ENCODE measurements around the gene ECI1.

Gene ECI1

GRCh38 chr16:2216330-2216729 lies 35.1 kb downstream of the ECI1 start:
- TF ChIP-seq FOXP2 (optimal IDR thresholded peaks at IDR 0.05; ENCODE audit: borderline replicate concordance, extremely low read depth, extremely low read length, insufficient read depth) (no peak), REST (IDR thresholded peaks at IDR 0.05; ENCODE audit: insufficient read depth in 1 of 2, low read depth in 2 of 2, low read length in 2 of 2) (no peak), SIN3A (IDR thresholded peaks at IDR 0.05; ENCODE audit: borderline replicate concordance, insufficient read depth, low read length) (no peak), POLR2AphosphoS5 (IDR thresholded peaks at IDR 0.05; ENCODE audit: low read depth, low read length) (no peak), TAF1 (IDR thresholded peaks at IDR 0.05; ENCODE audit: borderline replicate concordance, insufficient read depth, low read length) (no peak)

- TF ChIP-seq SIN3A (IDR thresholded peaks at IDR 0.05; ENCODE audit: borderline replicate concordance, insufficient read depth, low read length): no peak
- no peak for TF ChIP-seq TAF1 (IDR thresholded peaks at IDR 0.05; ENCODE audit: borderline replicate concordance, insufficient read depth, low read length)
- TF ChIP-seq POLR2AphosphoS5 (IDR thresholded peaks at IDR 0.05; ENCODE audit: low read depth, low read length): no peak
- no peak for TF ChIP-seq FOXP2 (optimal IDR thresholded peaks at IDR 0.05; ENCODE audit: borderline replicate concordance, extremely low read depth, extremely low read length, insufficient read depth)
- no peak for TF ChIP-seq REST (IDR thresholded peaks at IDR 0.05; ENCODE audit: insufficient read depth in 1 of 2, low read depth in 2 of 2, low read length in 2 of 2)
These were observed 36.7 kb downstream of the ECI1 start, which contains the start of gene PGP for GRCh38 chr16:2214719-2214968. TSS of gene PGP (minus strand) at chr16:2214840. CDS start at chr16:2214777, 63 bp downstream.

GRCh38 chr16:2213817-2214718 lies 37.3 kb downstream of the ECI1 start:
- TF ChIP-seq TAF1 (IDR thresholded peaks at IDR 0.05; ENCODE audit: borderline replicate concordance, insufficient read depth, low read length) (no peak), SIN3A (IDR thresholded peaks at IDR 0.05; ENCODE audit: borderline replicate concordance, insufficient read depth, low read length) (no peak), FOXP2 (optimal IDR thresholded peaks at IDR 0.05; ENCODE audit: borderline replicate concordance, extremely low read depth, extremely low read length, insufficient read depth) (no peak), POLR2AphosphoS5 (IDR thresholded peaks at IDR 0.05; ENCODE audit: low read depth, low read length) (no peak), REST (IDR thresholded peaks at IDR 0.05; ENCODE audit: insufficient read depth in 1 of 2, low read depth in 2 of 2, low read length in 2 of 2) (no peak)

DNA sequence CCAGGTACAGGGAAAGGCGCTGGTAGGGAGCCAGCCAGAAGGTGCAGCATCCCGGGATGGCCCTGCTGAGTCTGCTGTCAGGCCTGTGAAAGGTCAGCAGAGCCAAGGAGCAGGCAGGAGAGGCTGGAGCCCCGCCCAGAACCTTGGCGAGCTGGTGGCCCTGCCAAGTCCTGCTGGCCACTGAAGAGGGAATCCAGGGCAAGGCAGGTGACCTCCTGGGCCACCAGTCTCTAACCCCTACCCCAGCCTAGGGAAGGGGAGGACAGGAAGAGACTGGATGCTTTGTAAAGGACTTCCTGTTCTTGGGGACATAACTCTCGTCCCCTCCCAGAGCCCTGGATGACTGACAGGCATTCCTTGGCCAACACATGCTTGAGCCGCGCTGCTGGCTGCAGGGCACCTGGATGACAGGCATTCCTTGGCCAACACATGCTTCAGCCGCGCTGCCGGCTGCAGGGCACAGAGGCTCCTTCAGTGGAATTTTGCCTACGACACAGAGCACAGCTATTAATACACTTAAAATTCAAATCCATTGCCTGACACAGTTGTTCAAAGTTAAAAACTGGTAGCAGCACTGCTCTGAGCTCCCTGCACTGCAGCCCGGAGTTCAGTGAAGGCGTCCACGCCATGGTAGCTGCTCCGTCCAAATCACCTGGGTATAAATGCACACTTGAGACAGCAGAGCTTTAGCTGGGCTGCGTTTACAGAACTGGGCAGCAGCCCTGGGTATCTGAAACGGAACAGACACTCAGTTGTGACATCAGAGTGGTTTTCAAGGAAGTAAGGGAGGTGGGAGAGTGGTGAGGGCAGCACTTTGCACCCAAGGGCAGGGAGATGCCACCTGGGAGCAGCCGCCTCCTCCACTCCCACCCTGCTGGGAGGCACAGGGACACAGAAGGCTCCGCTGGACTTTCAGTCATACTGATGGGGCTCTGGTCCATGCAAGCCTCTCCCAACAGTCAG lies 38.7 kb downstream of the ECI1 start:
- TF ChIP-seq SIN3A (IDR thresholded peaks at IDR 0.05; ENCODE audit: borderline replicate concordance, insufficient read depth, low read length): 0 out of 2 replicates have a peak, but pooled peaks have one; percentile 36
- TF ChIP-seq REST (IDR thresholded peaks at IDR 0.05; ENCODE audit: insufficient read depth in 1 of 2, low read depth in 2 of 2, low read length in 2 of 2): no peak
